ENCODE results near the gene COL18A1. TPM values are rescaled to one million over a fixed set of nuclear protein-coding genes. Genes with fewer than 3 reads are reported as not detected.

COL18A1 gene
- total RNA-seq, 1 donor from 2014 or later, result 302 TPM

DNA sequence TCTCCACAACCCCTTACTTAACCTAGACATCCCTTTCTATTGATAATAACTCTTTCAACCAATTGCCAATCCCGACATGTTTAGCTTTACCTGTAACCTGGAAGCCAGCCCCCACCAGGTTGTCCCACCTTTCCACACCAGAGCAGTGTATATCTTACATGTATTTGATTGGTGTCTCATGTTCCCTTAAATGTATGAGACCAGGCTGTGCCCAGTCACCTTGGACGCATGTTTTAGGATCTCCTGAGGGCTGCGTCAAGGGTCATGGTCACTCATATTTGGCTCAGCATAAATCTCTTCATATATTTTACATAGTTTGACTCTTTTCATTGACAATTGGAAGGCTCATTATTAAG is 142.6 kb downstream of the COL18A1 start:
- Mint-ChIP-seq H3K27me3 (ENCODE audit: low read depth) (no peaks in the 10 kb centered on the region), H3K4me3 (no peak overlapping the region), H3K4me1 (peaks cover 46% of the 10 kb centered on the region), H3K27ac (peak overlapping the region; percentile 70), H3K9me3 (no peaks in the 10 kb centered on the region), H3K36me3 (no peaks in the 10 kb centered on the region)
- no peak for TF ChIP-seq CTCF (IDR thresholded peaks at IDR 0.05; ENCODE audit: unreplicated experiment)
- peak in 1 of 2 experiments; percentile 0 for DNase-seq (ENCODE audit: low spot score in 2 of 2, unreplicated experiment in 2 of 2)

GRCh38 chr21:45548711-45549491 is 143.9 kb downstream of the COL18A1 start:
- no peaks in the 10 kb centered on the region for H3K27me3 Mint-ChIP-seq (ENCODE audit: low read depth)
- peaks cover 41% of the 10 kb centered on the region for H3K4me1 Mint-ChIP-seq
- H3K4me3 Mint-ChIP-seq, result no peak overlapping the region
- peak in 1 of 2 experiments; percentile 6 for DNase-seq (ENCODE audit: low spot score in 2 of 2, unreplicated experiment in 2 of 2)
- peak overlapping the region; percentile 39 for H3K27ac Mint-ChIP-seq
- H3K9me3 Mint-ChIP-seq, result no peaks in the 10 kb centered on the region
- no peaks in the 10 kb centered on the region for H3K36me3 Mint-ChIP-seq
- no peak for TF ChIP-seq CTCF (IDR thresholded peaks at IDR 0.05; ENCODE audit: unreplicated experiment)

DNA sequence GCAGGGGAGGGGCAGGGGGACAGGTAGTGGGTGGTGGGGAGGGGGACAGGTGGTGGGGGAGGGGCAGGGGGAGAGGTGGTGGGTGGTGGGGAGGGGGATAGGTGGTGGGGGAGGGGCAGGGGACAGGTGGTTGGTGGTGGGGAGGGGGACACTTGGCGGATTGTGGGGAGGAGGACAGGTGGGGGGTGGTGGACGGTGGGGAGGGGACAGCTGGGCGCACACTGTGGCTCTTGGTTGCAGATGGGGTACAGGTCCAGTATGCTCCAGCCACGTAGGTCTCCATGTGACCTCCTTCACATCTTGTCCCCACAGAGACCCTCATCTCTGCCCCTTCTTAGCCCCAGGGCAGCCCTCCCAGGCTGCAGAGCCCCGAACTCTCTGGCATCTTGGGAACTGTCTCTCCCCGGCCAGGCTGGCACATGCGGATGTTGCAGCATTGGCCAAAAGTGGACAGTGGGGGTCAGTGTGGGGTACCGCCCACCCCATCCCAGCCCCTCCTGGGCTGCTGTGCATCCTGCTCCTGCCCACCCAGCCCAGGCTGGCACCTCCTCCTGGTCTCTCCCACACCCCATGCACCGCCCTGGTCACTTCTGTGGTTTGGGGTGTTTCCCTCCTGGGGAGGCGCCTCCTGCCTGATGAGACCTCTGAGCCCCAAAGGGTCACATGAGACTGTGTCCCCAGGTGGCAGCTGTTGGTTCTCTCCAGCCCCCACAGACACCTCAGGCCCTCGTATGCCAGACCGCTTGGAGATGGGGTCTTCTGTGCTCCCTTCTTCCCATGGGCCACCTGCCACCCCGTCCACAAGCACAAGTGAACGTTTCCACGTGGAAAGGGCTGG is 144.9 kb downstream of the COL18A1 start:
- peaks cover 46% of the 10 kb centered on the region for H3K4me1 Mint-ChIP-seq
- no peaks in the 10 kb centered on the region for H3K9me3 Mint-ChIP-seq
- H3K36me3 Mint-ChIP-seq, result no peaks in the 10 kb centered on the region
- no peak overlapping the region for H3K27ac Mint-ChIP-seq
- H3K27me3 Mint-ChIP-seq (ENCODE audit: low read depth), result no peaks in the 10 kb centered on the region
- peak in 1 of 2 experiments; percentile 11 for DNase-seq (ENCODE audit: low spot score in 2 of 2, unreplicated experiment in 2 of 2)
- H3K4me3 Mint-ChIP-seq, result no peak overlapping the region
- TF ChIP-seq CTCF (IDR thresholded peaks at IDR 0.05; ENCODE audit: unreplicated experiment), result no peak

DNA sequence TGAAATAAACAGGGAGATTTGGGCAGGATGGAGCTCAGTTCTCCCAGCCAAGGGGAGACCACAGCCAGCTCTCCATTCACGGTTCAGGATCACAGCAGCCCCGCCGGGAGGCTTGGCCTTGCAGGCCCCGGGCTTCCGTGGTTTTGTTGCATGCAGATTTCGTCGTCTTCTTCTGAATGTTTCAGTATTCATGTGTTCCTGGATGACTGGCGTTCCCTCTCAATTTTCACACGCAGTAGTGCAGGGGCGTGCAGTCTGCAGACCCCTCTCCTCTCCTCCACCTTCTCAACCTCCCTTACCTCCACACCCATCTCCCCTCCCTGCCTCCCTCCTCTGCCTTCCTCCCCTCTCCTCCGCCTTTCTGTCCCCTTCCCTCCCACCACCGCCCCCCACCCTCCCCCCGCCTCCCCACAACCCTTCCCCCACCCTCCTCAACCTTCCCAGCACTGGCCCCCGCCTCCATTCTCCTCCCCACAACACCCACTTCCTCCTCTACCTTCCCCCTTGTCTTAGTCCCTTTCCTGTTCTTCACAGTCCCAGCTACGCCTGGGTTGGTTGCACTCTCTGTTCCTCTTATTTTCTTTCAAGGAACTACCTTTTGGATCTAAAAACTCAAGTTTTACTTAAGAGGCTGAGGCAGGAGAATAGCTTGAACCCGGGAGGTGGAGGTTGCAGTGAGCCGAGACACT is 145.7 kb downstream of the COL18A1 start:
- Mint-ChIP-seq H3K9me3 (no peaks in the 10 kb centered on the region), H3K36me3 (no peaks in the 10 kb centered on the region), H3K27me3 (ENCODE audit: low read depth) (no peaks in the 10 kb centered on the region), H3K4me1 (peaks cover 44% of the 10 kb centered on the region), H3K27ac (no peak overlapping the region), H3K4me3 (no peak overlapping the region)
- DNase-seq (ENCODE audit: low spot score in 2 of 2, unreplicated experiment in 2 of 2), result peak in 1 of 2 experiments; percentile 12
- no peak for TF ChIP-seq CTCF (IDR thresholded peaks at IDR 0.05; ENCODE audit: unreplicated experiment)

DNA sequence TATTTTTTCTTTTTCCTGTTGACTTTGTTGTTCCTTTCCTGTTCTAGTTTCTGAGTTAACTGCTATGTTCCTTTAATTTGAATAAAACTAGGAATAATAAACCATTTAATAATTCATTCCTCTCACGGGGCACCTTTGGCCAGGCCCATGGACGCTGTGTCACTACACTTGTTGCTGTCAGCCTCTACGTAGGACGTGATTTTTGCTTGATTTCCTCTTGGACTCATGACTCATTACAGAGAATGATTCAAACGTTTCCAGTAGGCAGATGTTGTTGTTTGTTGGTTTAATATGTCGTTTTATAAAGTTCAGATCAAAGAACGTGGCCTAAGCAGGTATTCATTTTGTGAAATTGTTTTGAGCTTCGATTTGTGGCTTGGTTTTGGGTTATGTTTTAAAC is 146.4 kb downstream of the COL18A1 start:
- Mint-ChIP-seq H3K27ac (no peak overlapping the region), H3K4me3 (no peak overlapping the region)

More for the DNA sequence above, 146.4 kb downstream of the COL18A1 start:
- no peak for TF ChIP-seq CTCF (IDR thresholded peaks at IDR 0.05; ENCODE audit: unreplicated experiment)
- Mint-ChIP-seq H3K36me3 (no peaks in the 10 kb centered on the region), H3K27me3 (ENCODE audit: low read depth) (no peaks in the 10 kb centered on the region), H3K9me3 (no peaks in the 10 kb centered on the region), H3K4me1 (peaks cover 43% of the 10 kb centered on the region)
- peak in 1 of 2 experiments; percentile 1 for DNase-seq (ENCODE audit: low spot score in 2 of 2, unreplicated experiment in 2 of 2)

Data from mesothelial cell of epicardium (in vitro differentiated cells).